ENCODE results near the gene TM9SF4.

TM9SF4 gene

GRCh38 chr20:32080783-32081182 lies 28.7 kb upstream of the TM9SF4 start:
- DNase-seq (ENCODE audit: low read depth) = no peak
- TF ChIP-seq POLR2A (IDR thresholded peaks at IDR 0.05; ENCODE audit: extremely low read depth, insufficient read length) = no peak
- TF ChIP-seq MAX (IDR thresholded peaks at IDR 0.05; ENCODE audit: low read depth, low read length) = no peak
- no peak for TF ChIP-seq CTCF (IDR thresholded peaks at IDR 0.05; ENCODE audit: low read depth, low read length)
- no peak overlapping the region for H3K4me3 ChIP-seq (ENCODE audit: low read depth, low read length)

GRCh38 chr20:32083469-32083868 lies 26.0 kb upstream of the TM9SF4 start:
- no peak overlapping the region for H3K4me3 ChIP-seq (ENCODE audit: low read depth, low read length)
- TF ChIP-seq POLR2A (IDR thresholded peaks at IDR 0.05; ENCODE audit: extremely low read depth, insufficient read length) (no peak), MYC (IDR thresholded peaks at IDR 0.05; ENCODE audit: low read depth, low read length) (no peak), MAX (IDR thresholded peaks at IDR 0.05; ENCODE audit: low read depth, low read length) (no peak), CTCF (IDR thresholded peaks at IDR 0.05; ENCODE audit: low read depth, low read length) (no peak)
- no peak for DNase-seq (ENCODE audit: low read depth)

- DNase-seq (ENCODE audit: low read depth) = no peak
Observed at GRCh38 chr20:32087070-32087469, 22.4 kb upstream of the TM9SF4 start.

GRCh38 chr20:32088759-32089158 lies 20.8 kb upstream of the TM9SF4 start:
- no peak for TF ChIP-seq POLR2A (IDR thresholded peaks at IDR 0.05; ENCODE audit: extremely low read depth, insufficient read length)
- TF ChIP-seq MAX (IDR thresholded peaks at IDR 0.05; ENCODE audit: low read depth, low read length) = no peak
- no peak for TF ChIP-seq MYC (IDR thresholded peaks at IDR 0.05; ENCODE audit: low read depth, low read length)
- TF ChIP-seq CTCF (IDR thresholded peaks at IDR 0.05; ENCODE audit: low read depth, low read length) = no peak
- no peak for DNase-seq (ENCODE audit: low read depth)
- no peak overlapping the region for H3K4me3 ChIP-seq (ENCODE audit: low read depth, low read length)

More at GRCh38 chr20:32087070-32087469, 22.4 kb upstream of the TM9SF4 start:
- no peak overlapping the region for H3K4me3 ChIP-seq (ENCODE audit: low read depth, low read length)
- no peak for TF ChIP-seq MYC (IDR thresholded peaks at IDR 0.05; ENCODE audit: low read depth, low read length)
- no peak for TF ChIP-seq MAX (IDR thresholded peaks at IDR 0.05; ENCODE audit: low read depth, low read length)
- no peak for TF ChIP-seq POLR2A (IDR thresholded peaks at IDR 0.05; ENCODE audit: extremely low read depth, insufficient read length)
- no peak for TF ChIP-seq CTCF (IDR thresholded peaks at IDR 0.05; ENCODE audit: low read depth, low read length)

GRCh38 chr20:32089637-32090362 lies 19.7 kb upstream of the TM9SF4 start:
- TF ChIP-seq CTCF (IDR thresholded peaks at IDR 0.05; ENCODE audit: low read depth, low read length) = no peak
- no peak for TF ChIP-seq MAX (IDR thresholded peaks at IDR 0.05; ENCODE audit: low read depth, low read length)
- no peak for TF ChIP-seq MYC (IDR thresholded peaks at IDR 0.05; ENCODE audit: low read depth, low read length)
- no peak for TF ChIP-seq POLR2A (IDR thresholded peaks at IDR 0.05; ENCODE audit: extremely low read depth, insufficient read length)
- DNase-seq (ENCODE audit: low read depth) = no peak
- H3K4me3 ChIP-seq (ENCODE audit: low read depth, low read length) = no peak overlapping the region

Measured in NB4 (cell line).